Activated B cell treated with CpG ODN at 0.5 μM for 24 hours (primary cell): ENCODE measurements around the gene HERPUD1. TPM values are rescaled to one million over a fixed set of nuclear protein-coding genes. Genes with fewer than 3 reads are reported as not detected.
"Not testable (repeated sequence)": the region's sequence is repeated elsewhere in the genome, so short reads cannot be mapped to it uniquely, and the experiment has no call there.

Experiments used
- ATAC-seq: fragments of 200-7000 bp; cut with Tn5 transposase; one replicate; pipeline ENCODE4 v1.10.0; 2021; ENCODE audit warnings: low read depth, mild to moderate bottlenecking, moderate library complexity
- CTCF ChIA-PET: fragments of 350-600 bp; sonication (Branson Sonifier 250); formaldehyde crosslinking; loops from one replicate; lab custom pipeline; 2021; ENCODE audit warnings: antibody characterized with exemption; lab: Charles Lee
- POLR2A ChIA-PET: fragments of 350-600 bp; sonication (Branson Sonifier 250); formaldehyde crosslinking; loops from one replicate; lab custom pipeline; 2021; ENCODE audit warnings: antibody characterized with exemption; lab: Charles Lee
- DNase-seq: peaks from one replicate; pipeline ENCODE4 v3.0.0; 2022
- H3K27ac Mint-ChIP-seq: one replicate; pipeline ENCODE4 v1.8.0; 2020; ENCODE audit warnings: mixed read lengths
- H3K27me3 Mint-ChIP-seq: one replicate; pipeline ENCODE4 v1.8.0; 2021; ENCODE audit warnings: mixed read lengths
- H3K36me3 Mint-ChIP-seq: one replicate; pipeline ENCODE4 v1.8.0; 2021; ENCODE audit warnings: low read depth, mixed read lengths
- H3K4me1 Mint-ChIP-seq: one replicate; pipeline ENCODE4 v1.8.0; 2021; ENCODE audit warnings: mixed read lengths
- H3K4me3 Mint-ChIP-seq: one replicate; pipeline ENCODE4 v1.8.0; 2020; ENCODE audit warnings: mild to moderate bottlenecking, mixed read lengths
- H3K9me3 Mint-ChIP-seq: one replicate; pipeline ENCODE4 v1.8.0; 2020; ENCODE audit warnings: mixed read lengths
- CTCF ChIP-seq: fragments of 200-600 bp; IDR thresholded peaks from one replicate; pipeline ENCODE4 v1.8.0; 2022; ENCODE audit warnings: antibody characterized with exemption, mild to moderate bottlenecking
- intact Hi-C: fragments of 100-400 bp; cut with micrococcal nuclease; formaldehyde crosslinking; loops from one replicate; pipeline ENCODE4 v1.15.1; 2024
- total RNA-seq: library from RNA; stranded (reverse); gene quantifications from 2 replicates; pipeline ENCODE4 v1.2.3, GENCODE V29; 2022

The HERPUD1 gene
- total RNA-seq, 1 donor from 2014 or later, result 820 TPM

- H3K27me3 Mint-ChIP-seq, result no peaks in the 10 kb centered on the region
- CTCF ChIA-PET, result interaction anchor here (1.1 to 2.2 kb wide), 6 partner anchors 21 to 71 kb away, joined by 3 to 8 read pairs (median 6); no protein-coding TSS in a partner anchor
- intact Hi-C loops, result loop anchor here (1.0 to 10.0 kb wide), 5 partner anchors 7 to 603 kb away; partner anchors contain the start of genes AMFR, CCDC102A, MT1A and MT1M
- H3K4me3 Mint-ChIP-seq, result peak overlapping the region; percentile 97
- POLR2A ChIA-PET, result interaction anchor here (0.6 to 22.7 kb wide), 12 partner anchors 10 to 603 kb away, joined by 3 to 795 read pairs (median 14); partner anchors contain the start of gene SLC12A3
- DNase-seq (no peak), ATAC-seq (no peak)
- TF ChIP-seq CTCF, result no peak
- H3K9me3 Mint-ChIP-seq, result no peaks in the 10 kb centered on the region
- H3K27ac Mint-ChIP-seq, result peak overlapping the region; percentile 95
- H3K4me1 Mint-ChIP-seq, result peaks cover 67% of the 10 kb centered on the region
- peaks cover 68% of the 10 kb centered on the region for H3K36me3 Mint-ChIP-seq
These were observed 2.1 kb downstream of the HERPUD1 start for GRCh38 chr16:56933828-56934598.

- intact Hi-C loops, result loop anchor here (5.0 to 10.0 kb wide), 3 partner anchors 300 to 603 kb away; partner anchors contain the start of genes AMFR, CCDC102A, MT1A and MT1M
- not testable (repeated sequence) for ATAC-seq, H3K9me3 Mint-ChIP-seq, DNase-seq, H3K27me3 Mint-ChIP-seq
- Mint-ChIP-seq H3K36me3 (peaks cover 75% of the 10 kb centered on the region), H3K4me3 (peak overlapping the region; percentile 97), H3K4me1 (peaks cover 69% of the 10 kb centered on the region), H3K27ac (peak overlapping the region; percentile 95)
- ChIA-PET POLR2A (interaction anchor here (0.6 to 22.7 kb wide), 9 partner anchors 10 to 603 kb away, joined by 3 to 795 read pairs (median 10); partner anchors contain the start of gene SLC12A3), CTCF (interaction anchor here (1.4 to 1.7 kb wide), 2 partner anchors 67 to 68 kb away, joined by 5 to 8 read pairs; no protein-coding TSS in a partner anchor)
These were observed 2.7 kb downstream of the HERPUD1 start for GRCh38 chr16:56934599-56935145.

- DNase-seq, result no peak
- Mint-ChIP-seq H3K36me3 (peaks cover 80% of the 10 kb centered on the region), H3K4me1 (peaks cover 69% of the 10 kb centered on the region), H3K9me3 (no peaks in the 10 kb centered on the region), H3K4me3 (peak overlapping the region; percentile 97), H3K27ac (peak overlapping the region; percentile 95), H3K27me3 (no peaks in the 10 kb centered on the region)
- intact Hi-C loops, result loop anchor here (10.0 kb wide), 2 partner anchors 300 to 510 kb away; partner anchors contain the start of genes AMFR, MT1A and MT1M
- POLR2A ChIA-PET, result interaction anchor here (0.7 to 22.7 kb wide), 6 partner anchors 9 to 602 kb away, joined by 3 to 795 read pairs (median 110); partner anchors contain the start of gene SLC12A3
- no peak for ATAC-seq
- CTCF ChIA-PET, result interaction anchor here (1.4 kb wide), 1 partner anchor 68 kb away, joined by 5 read pairs; no protein-coding TSS in a partner anchor
- TF ChIP-seq CTCF, result no peak
These were observed 3.3 kb downstream of the HERPUD1 start for GRCh38 chr16:56935201-56935600.

GRCh38 chr16:56936491-56936890, 4.5 kb downstream of the HERPUD1 start:
- H3K27me3 Mint-ChIP-seq, result no peaks in the 10 kb centered on the region
- ChIA-PET POLR2A (interaction anchor here (0.6 to 22.7 kb wide), 9 partner anchors 8 to 71 kb away, joined by 3 to 795 read pairs (median 5); partner anchors contain the start of genes NLRC5 and SLC12A3), CTCF (interaction anchor here (1.2 to 10.8 kb wide), 3 partner anchors 14 to 69 kb away, joined by 3 to 57 read pairs (median 3); no protein-coding TSS in a partner anchor)
- H3K27ac Mint-ChIP-seq, result peak overlapping the region; percentile 35
- ATAC-seq, result no peak
- no peak for DNase-seq
- H3K4me3 Mint-ChIP-seq, result peak overlapping the region; percentile 97
- intact Hi-C loops, result loop anchor here (10.0 kb wide), 2 partner anchors 302 to 512 kb away; partner anchors contain the start of genes AMFR, MT1A and MT1M
- no peak for TF ChIP-seq CTCF
- peaks cover 90% of the 10 kb centered on the region for H3K36me3 Mint-ChIP-seq
- no peaks in the 10 kb centered on the region for H3K9me3 Mint-ChIP-seq
- H3K4me1 Mint-ChIP-seq, result peaks cover 67% of the 10 kb centered on the region

GRCh38 chr16:56936950-56937349, 5.0 kb downstream of the HERPUD1 start:
- H3K27me3 Mint-ChIP-seq, result no peaks in the 10 kb centered on the region
- intact Hi-C loops, result loop anchor here (1.0 to 10.0 kb wide), 3 partner anchors 70 to 512 kb away; partner anchors contain the start of genes AMFR, MT1A and MT1M
- POLR2A ChIA-PET, result interaction anchor here (0.6 to 22.7 kb wide), 10 partner anchors 7 to 84 kb away, joined by 3 to 795 read pairs (median 4); partner anchors contain the start of genes NLRC5 and SLC12A3
- no peak for DNase-seq
- H3K4me1 Mint-ChIP-seq, result peaks cover 71% of the 10 kb centered on the region
- CTCF ChIA-PET, result interaction anchor here (1.2 to 10.8 kb wide), 3 partner anchors 14 to 69 kb away, joined by 3 to 57 read pairs (median 3); no protein-coding TSS in a partner anchor
- no peak overlapping the region for H3K27ac Mint-ChIP-seq
- ATAC-seq, result no peak
- no peaks in the 10 kb centered on the region for H3K9me3 Mint-ChIP-seq
- no peak for TF ChIP-seq CTCF
- H3K36me3 Mint-ChIP-seq, result peaks cover 94% of the 10 kb centered on the region
- H3K4me3 Mint-ChIP-seq, result peak overlapping the region; percentile 97
